Heart right ventricle (tissue), 16 donors: Measurements from ENCODE around the gene BUD13. TPM values are rescaled to one million over a fixed set of nuclear protein-coding genes. Genes with fewer than 3 reads are reported as not detected.

ENCODE experiments used
- ATAC-seq, 8 donors: fragments of 200-7000 bp; cut with Tn5 transposase; one replicate each; pipeline ENCODE4 v1.9.1; 2020; ENCODE audit warnings: mild to moderate bottlenecking in 8 of 8, moderate library complexity in 8 of 8, moderate number of reproducible peaks in 1 of 8
- DNase-seq, 2 donors: peaks; one replicate each; pipeline ENCODE4 v3.0.0-alpha.2; 2020
- H3K27ac ChIP-seq, 10 donors: fragments of 200-600 bp; sonication (generic) in 2 of 10; one replicate each; pipeline versions ENCODE4 v1.5.0 to v1.8.0; 2020 to 2022; ENCODE audit warnings: mild to moderate bottlenecking in 3 of 10
- H3K27me3 ChIP-seq, 7 donors: fragments of 200-600 bp; one replicate each; pipeline ENCODE4 v1.8.0; 2021 to 2022; ENCODE audit warnings: mild to moderate bottlenecking in 2 of 7
- H3K36me3 ChIP-seq, 9 donors: fragments of 200-600 bp; sonication (generic) in 1 of 9; one replicate each; pipeline versions ENCODE4 v1.5.0 to v1.8.0; 2020 to 2022; ENCODE audit warnings: mild to moderate bottlenecking in 2 of 9
- H3K4me1 ChIP-seq, 9 donors: fragments of 200-600 bp; sonication (generic) in 1 of 9; one replicate each; pipeline versions ENCODE4 v1.5.0 to v1.8.0; 2020 to 2022; ENCODE audit warnings: mild to moderate bottlenecking in 4 of 9
- H3K4me3 ChIP-seq, 10 donors: fragments of 200-600 bp; sonication (generic) in 2 of 10; one replicate each; pipeline versions ENCODE4 v1.5.0 to v1.8.0; 2020 to 2022; ENCODE audit warnings: mild to moderate bottlenecking in 7 of 10, moderate library complexity in 2 of 10
- H3K9me3 ChIP-seq, 11 donors: fragments of 200-600 bp in 10 of 11; sonication (generic) in 2 of 11; one replicate each; pipeline versions ENCODE4 v1.5.0 to v1.8.0; 2013 to 2022; ENCODE audit warnings: mild to moderate bottlenecking in 2 of 11, control low read depth in 1 of 11, moderate library complexity in 1 of 11
- CTCF ChIP-seq, 9 donors: fragments of 200-600 bp; sonication (generic) in 2 of 9; IDR thresholded peaks; one replicate each; pipeline versions ENCODE4 v1.5.0 to v1.8.0; 2021 to 2022; ENCODE audit warnings: antibody characterized with exemption in 9 of 9, mild to moderate bottlenecking in 5 of 9, moderate library complexity in 1 of 9
- WGBS, 2 donors: extraction: QIAGEN DNeasy Blood & Tissue Kit; methylation state at CpG; one replicate each; pipeline ENCODE4 v1.1.7; 2013; ENCODE audit warnings: inconsistent platforms in 1 of 2; 5-methylcytosine and 5-hydroxymethylcytosine counted together
- intact Hi-C, 10 donors: fragments of 100-400 bp; cut with DNase I; formaldehyde crosslinking; loops; one replicate each; pipeline versions ENCODE4 v1.11.1 to v1.14.2; 2022
- polyA plus RNA-seq, 2 donors: library from polyadenylated mRNA; stranded (reverse); fragments of 200-250 nt; gene quantifications; one replicate each; pipeline ENCODE4 v1.2.3, GENCODE V29; 2013
- total RNA-seq, 10 donors: library from RNA; stranded (reverse); fragmentation: NEBNext Ultra II Directional in 3 of 10; extraction: Animal tissue kit (Norgen Biotek cat#: 25700) in 3 of 10; gene quantifications; one replicate each; pipeline versions ENCODE4 v1.2.1 to v1.2.4, GENCODE V29; 2021 to 2023
- donor health status: Arrhythmogenic right ventricular cardiomyopathy.
- donor health status: ischemic (EF 13 %, LVEDD 7.1; RV severe dilation, severe dysfunction).
- donor health status: healthy with polysubstance abuse.
- donor health status: DM: no; HTN: yes; CAD: no.
- donor health status: DM: no; HTN: no; CAD: no.
- donor health status: ischemic (EF 25% LVEDD 6.9; RV normal size, moderate dysfunction).
- donor health status: ischemic (EF 25% LVEDD 5.7; RV mildly dilated, moderate dysfunction).
- donor health status: healthy.
- donor health status: DM: yes; HTN: yes; CAD: no.
- donor health status: Ischemic cardiomyopathy.
- donor health status: ischemic (EF 35%, LVEDD 5.7; RV mildly dilated, moderate dysfunction).
- donor health status: nonischemic (EF 11% LVEDD 7.7; RV severe dilation, severe dysfunction).
- donor health status: DM: yes; HTN: yes; CAD: no.
- donor health status: PGD.
- donor health status: ischemic (EF 29% LVEDD 5.4; RV normal size, mild dysfunction).
- donor health status: nonischemic (EF 23%, LVEDD 6.1; RV moderate dilation, normal function).

The BUD13 gene
- total and polyA plus RNA-seq, 12 donors: 6.1 to 9.2 (median 7.0) TPM

GRCh38 chr11:116819049-116819448, 46.3 kb upstream of the BUD13 start:
- no peak for DNase-seq
- WGBS, 2 donors: 89 to 90% methylated on average over 9 of the region's 9 CpGs
- intact Hi-C loops: no loop called here
- Histone ChIP-seq H3K36me3 (no peaks in the 10 kb centered on the region), H3K27ac (no peak overlapping the region), H3K9me3 (no peaks in the 10 kb centered on the region), H3K27me3 (no peaks in the 10 kb centered on the region), H3K4me3 (no peak overlapping the region), H3K4me1 (peaks cover 0 to 7% (median 0%) of the 10 kb centered on the region in 9 donors)
- ATAC-seq: no peak
- no peak for TF ChIP-seq CTCF (IDR thresholded peaks at IDR 0.05)

- 61 to 77% methylated on average over 6 of the region's 6 CpGs for WGBS, 2 donors
- ATAC-seq: peak in 2 of 8 donors; percentile 35 to 69
- no peaks in the 10 kb centered on the region for H3K36me3 ChIP-seq
- TF ChIP-seq CTCF (IDR thresholded peaks at IDR 0.05): no peak
- H3K27me3 ChIP-seq: no peaks in the 10 kb centered on the region
- DNase-seq: no peak
- peak overlapping the region in 2 of 10 donors; percentile 14 to 53 for H3K27ac ChIP-seq
- H3K4me3 ChIP-seq: no peak overlapping the region
- peaks cover 0 to 4% (median 0%) of the 10 kb centered on the region in 11 donors for H3K9me3 ChIP-seq
- peaks cover 0 to 13% (median 0%) of the 10 kb centered on the region in 9 donors for H3K4me1 ChIP-seq
- intact Hi-C loops: no loop called here
Observed at GRCh38 chr11:116814502-116814901, 41.7 kb upstream of the BUD13 start.

GRCh38 chr11:116813781-116814471, 41.1 kb upstream of the BUD13 start:
- no peak overlapping the region for H3K4me3 ChIP-seq
- H3K4me1 ChIP-seq: peaks cover 0 to 13% (median 0%) of the 10 kb centered on the region in 9 donors
- ATAC-seq: peak in 6 of 8 donors; percentile 11 to 83 (median 48)
- peak overlapping the region in 2 of 10 donors; percentile 14 to 53 for H3K27ac ChIP-seq
- DNase-seq: no peak
- peaks cover 0 to 4% (median 0%) of the 10 kb centered on the region in 11 donors for H3K9me3 ChIP-seq
- TF ChIP-seq CTCF (IDR thresholded peaks at IDR 0.05): no peak
- intact Hi-C loops: no loop called here
- no peaks in the 10 kb centered on the region for H3K27me3 ChIP-seq
- H3K36me3 ChIP-seq: no peaks in the 10 kb centered on the region
- 35 to 44% methylated on average over 5 of the region's 5 CpGs for WGBS, 2 donors

GRCh38 chr11:116813170-116813569, 40.4 kb upstream of the BUD13 start:
- intact Hi-C loops: no loop called here
- DNase-seq (no peak), ATAC-seq (no peak)
- H3K4me3 ChIP-seq: no peak overlapping the region
- WGBS, 2 donors: 95 to 96% methylated on average over 1 of the region's 1 CpG
- H3K27ac ChIP-seq: no peak overlapping the region
- H3K27me3 ChIP-seq: no peaks in the 10 kb centered on the region
- TF ChIP-seq CTCF (IDR thresholded peaks at IDR 0.05): no peak
- H3K9me3 ChIP-seq: peaks cover 0 to 4% (median 0%) of the 10 kb centered on the region in 11 donors
- peaks cover 0 to 13% (median 0%) of the 10 kb centered on the region in 9 donors for H3K4me1 ChIP-seq
- no peaks in the 10 kb centered on the region for H3K36me3 ChIP-seq
